ENCODE measurements around the gene C10orf67.
"Not testable (repeated sequence)": the region's sequence is repeated elsewhere in the genome, so short reads cannot be mapped to it uniquely, and the experiment has no call there.

- not testable (repeated sequence) for TF ChIP-seq CTCF (IDR thresholded peaks at IDR 0.05); SIN3A (IDR thresholded peaks at IDR 0.05; ENCODE audit: borderline replicate concordance, insufficient read depth, low read depth, low read length)
Observed at GRCh38 chr10:23387516-23387915, 42.9 kb upstream of the C10orf67 start.

All from Panc1 (cell line).